MV-4-11 (cell line): Measurements from ENCODE around the gene SYNGR4.
A peak's percentile ranks its signal among the peaks of the same experiment; 100 is the strongest.
"Not testable (repeated sequence)": the region's sequence is repeated elsewhere in the genome, so short reads cannot be mapped to it uniquely, and the experiment has no call there.

Experiments
- DNase-seq: peaks from one replicate; lab custom pipeline; 2025; lab: John Stamatoyannopoulos, UW

Gene SYNGR4

DNA sequence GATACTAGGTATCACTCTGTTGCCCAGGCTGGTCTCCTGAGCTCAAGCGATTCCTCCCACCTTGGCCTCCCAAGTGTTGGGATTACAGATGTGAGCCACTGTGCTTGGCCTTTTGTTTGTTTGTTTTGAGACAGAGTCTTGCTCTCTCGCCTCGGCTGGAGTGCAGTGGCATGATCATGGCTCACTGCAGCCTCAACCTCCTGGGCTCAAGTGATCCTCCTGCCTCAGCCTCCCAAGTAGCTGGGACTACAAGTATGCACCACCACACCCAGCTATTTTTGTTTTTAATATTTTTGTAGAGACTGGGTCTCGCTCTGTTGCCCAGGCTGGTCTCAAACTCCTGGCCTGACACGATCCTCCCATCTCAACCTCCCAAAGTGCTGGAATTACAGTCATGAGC is 7.6 kb downstream of the SYNGR4 start:
- not testable (repeated sequence) for DNase-seq

DNA sequence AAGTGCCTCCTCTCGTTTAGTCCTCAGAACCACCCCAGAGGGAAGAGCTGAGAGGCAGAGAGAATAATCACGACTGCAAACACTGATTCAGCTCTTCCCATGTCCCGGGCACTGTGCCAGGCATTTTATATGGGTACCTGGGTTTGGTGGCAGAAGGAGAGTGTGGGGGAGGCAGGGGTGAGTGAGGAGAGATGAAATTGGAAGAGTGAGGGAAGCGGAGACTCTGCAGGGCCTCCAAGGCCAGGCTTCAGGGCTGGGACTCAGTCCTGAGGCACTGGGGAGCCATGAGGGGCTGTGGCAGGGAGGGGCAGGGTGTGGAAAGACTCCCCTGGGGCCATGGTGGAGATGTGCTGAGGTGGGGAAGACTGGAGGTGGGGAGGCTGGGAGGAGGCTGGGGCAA is 8.7 kb downstream of the SYNGR4 start:
- no peak for DNase-seq

- no peak for DNase-seq
Observed at GRCh38 chr19:48373567-48373966, 9.4 kb downstream of the SYNGR4 start.

DNA sequence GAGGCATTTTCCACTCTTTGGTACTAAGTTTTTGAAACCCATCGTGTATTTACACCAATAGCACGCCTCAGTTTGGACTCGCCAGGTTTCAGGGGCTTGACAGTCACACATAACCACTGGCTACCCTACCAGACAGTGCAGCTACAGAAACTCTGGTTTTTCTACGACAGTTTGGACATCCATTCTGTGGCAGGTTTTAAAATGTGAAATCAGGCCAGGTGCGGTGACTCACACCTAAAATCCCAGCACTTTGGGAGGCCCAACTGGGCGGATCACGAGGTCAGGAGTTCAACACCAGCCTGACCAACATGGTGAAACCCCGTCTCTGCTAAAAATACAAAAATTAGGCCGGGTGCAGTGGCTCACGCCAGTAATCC is 14.0 kb downstream of the SYNGR4 start:
- peak; percentile 78 for DNase-seq

- DNase-seq = no peak
Observed at GRCh38 chr19:48379058-48379457, 14.9 kb downstream of the SYNGR4 start.

GRCh38 chr19:48381178-48381950 is 17.2 kb downstream of the SYNGR4 start:
- DNase-seq = no peak

- no peak for DNase-seq
Observed at GRCh38 chr19:48382286-48382685, 18.1 kb downstream of the SYNGR4 start.

GRCh38 chr19:48385461-48386087 is 21.4 kb downstream of the SYNGR4 start:
- DNase-seq = no peak

DNA sequence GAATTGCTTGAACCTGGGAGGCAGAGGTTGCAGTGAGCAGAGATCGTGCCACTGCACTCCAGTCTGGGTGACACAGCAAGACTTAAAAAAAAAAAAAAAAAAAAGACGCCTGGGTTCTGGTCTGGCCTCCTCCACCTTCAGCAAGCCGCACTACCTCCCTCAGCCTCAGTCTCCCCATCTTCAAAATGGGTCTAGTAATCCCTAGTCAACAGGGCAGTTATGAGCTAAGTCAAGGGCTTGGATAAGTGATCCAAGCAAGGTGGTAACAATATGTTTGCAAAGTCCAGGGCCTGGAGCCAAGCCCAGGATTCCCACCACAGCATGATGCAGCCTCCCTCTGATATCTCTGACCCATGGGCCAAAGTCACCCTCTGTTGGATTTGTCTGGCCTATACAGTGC is 22.8 kb downstream of the SYNGR4 start:
- no peak for DNase-seq

GRCh38 chr19:48390188-48391099 is 26.3 kb downstream of the SYNGR4 start:
- DNase-seq = peak; percentile 58

- peak; percentile 55 for DNase-seq
Observed at GRCh38 chr19:48391100-48392005, 27.2 kb downstream of the SYNGR4 start, which contains the start of gene KDELR1. Gene KDELR1 (minus strand): TSS chr19:48391551. CDS start chr19:48391358, 193 bp downstream.

DNA sequence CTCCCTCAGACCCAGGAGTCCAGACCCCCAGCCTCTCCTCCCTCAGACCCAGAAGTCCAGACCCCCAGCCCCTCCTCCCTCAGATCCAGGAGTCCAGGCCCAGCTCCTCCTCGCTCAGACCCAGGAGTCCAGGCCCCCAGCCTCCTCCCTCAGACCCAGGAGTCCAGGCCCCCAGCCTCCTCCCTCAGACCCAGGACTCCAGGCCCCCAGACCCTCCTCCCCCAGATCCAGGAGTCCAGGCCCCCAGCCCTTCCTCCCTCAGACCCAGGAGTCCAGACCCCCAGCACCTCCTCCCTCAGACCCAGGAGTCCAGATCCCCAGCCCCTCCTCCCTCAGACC is 27.8 kb downstream of the SYNGR4 start:
- not testable (repeated sequence) for DNase-seq

DNA sequence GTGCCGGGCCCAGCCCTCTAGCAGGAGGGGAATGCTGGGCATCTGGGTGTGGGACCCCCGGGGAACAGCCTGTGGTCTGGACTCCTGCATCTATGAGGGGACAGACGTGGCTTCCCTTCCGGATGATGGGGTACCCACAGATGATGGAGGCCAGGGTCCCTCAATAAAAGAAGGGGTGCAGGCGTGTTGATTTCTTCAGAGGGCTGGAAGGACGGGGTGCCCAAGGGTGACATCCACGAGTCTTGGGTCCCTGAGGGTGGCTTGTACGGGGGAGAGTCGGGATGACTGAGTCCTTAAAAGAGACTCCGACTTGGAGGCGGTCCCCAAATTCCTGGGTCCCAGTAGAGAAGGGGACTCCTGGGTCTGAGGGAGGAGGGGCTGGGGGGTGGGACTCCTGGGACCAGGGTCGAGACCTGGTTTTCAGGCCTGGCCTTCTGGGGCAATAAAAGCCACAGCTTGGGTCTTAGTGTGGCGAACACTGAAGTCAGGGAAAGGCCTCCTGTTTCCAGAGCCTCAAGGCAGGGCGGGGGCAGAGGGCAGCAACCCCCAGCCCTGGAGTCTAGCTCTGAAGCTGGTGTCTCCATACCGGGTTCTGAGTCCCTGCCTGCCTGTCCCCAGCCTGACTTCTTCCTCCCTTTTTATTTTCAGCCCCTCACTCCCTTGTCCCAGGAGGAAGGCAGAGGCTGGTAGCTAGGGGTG is 28.8 kb downstream of the SYNGR4 start:
- DNase-seq = no peak

- no peak for DNase-seq
Observed at GRCh38 chr19:48393559-48394330, 29.6 kb downstream of the SYNGR4 start, which contains the start of gene GRIN2D. Gene GRIN2D (plus strand): TSS chr19:48393668. CDS start chr19:48398393, 4,725 bp downstream.

DNA sequence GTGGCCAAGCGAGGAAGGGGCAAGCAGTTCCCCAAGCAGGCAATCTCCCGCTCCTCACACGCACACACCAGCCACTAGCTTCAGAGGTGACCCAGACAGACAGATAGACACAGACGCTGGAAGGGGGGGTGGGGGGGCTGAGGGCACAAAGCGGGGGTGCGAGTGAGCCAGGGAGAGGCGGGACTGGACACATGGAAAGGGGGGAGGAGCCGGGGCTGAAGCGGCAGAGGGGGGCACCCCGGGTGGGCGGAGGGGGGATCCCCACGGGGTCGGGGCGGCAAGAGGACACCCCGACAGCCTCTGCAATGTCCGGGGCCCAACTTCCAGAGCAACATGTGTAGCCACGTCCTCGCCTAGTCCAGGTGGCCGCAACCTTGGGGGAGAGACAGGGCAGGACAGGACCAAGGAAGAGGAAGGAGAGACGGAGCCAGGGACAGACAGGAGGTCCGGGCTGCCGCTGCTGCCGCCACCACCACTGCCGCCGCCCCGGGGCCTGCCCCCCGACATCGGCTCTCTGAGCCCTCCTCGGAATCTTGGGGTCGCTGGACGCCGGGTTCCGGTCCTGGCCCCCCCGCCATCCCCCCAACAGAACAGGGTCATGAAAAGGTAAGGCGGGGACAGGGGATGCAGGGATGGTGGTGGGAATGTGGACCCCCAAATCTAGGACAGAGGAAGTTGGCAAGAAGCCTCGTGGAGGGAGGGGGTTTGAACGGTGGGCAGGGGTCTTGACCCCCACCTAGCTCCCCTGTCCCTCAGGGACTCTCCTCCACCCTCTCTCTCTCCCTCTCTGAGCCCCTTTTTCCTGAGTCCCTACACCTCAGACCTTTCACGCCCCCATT is 30.4 kb downstream of the SYNGR4 start:
- DNase-seq = no peak

GRCh38 chr19:48395170-48395455 is 30.9 kb downstream of the SYNGR4 start:
- no peak for DNase-seq

GRCh38 chr19:48395499-48395898 is 31.3 kb downstream of the SYNGR4 start:
- no peak for DNase-seq

GRCh38 chr19:48396016-48396823 is 32.1 kb downstream of the SYNGR4 start:
- no peak for DNase-seq

DNA sequence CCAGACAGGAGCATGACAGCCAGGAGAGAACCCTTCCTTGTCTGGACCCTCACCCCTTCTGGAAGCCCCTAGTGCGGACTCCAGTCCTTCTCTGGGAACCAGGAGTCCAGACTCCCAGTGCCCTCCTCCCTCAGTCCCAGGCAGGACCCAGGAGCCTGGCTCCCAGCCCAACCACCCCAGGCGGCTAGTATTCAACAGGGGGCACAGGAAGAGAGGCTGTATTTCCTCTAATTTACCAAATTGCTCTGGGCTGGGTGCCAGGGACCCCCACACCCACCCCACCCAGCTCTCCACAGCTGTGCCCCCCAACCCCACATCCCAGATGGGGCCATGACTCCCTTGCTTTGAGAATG is 32.6 kb downstream of the SYNGR4 start:
- DNase-seq = no peak
